Caki2 (cell line): ENCODE results near the gene FBXO8. TPM values are rescaled to one million over a fixed set of nuclear protein-coding genes. Genes with fewer than 3 reads are reported as not detected.

ENCODE experiments used
- DNase-seq: peaks from one replicate; pipeline ENCODE4 v3.0.0-alpha.2; 2015; ENCODE audit warnings: low read depth
- in situ Hi-C: cut with HindIII; loops from 2 replicates; pipeline ENCODE4 v1.10.0; 2016; ENCODE audit warnings: low sequenced_read_pairs, low pct_unique_long_range_greater_than_20kb, mixed read lengths
- total RNA-seq: library from RNA; depleted of rRNA; stranded (reverse); fragments of >200 nt; shearing (Covaris generic); gene quantifications from 2 replicates; pipeline ENCODE4 v1.2.3, GENCODE V29; 2014; ENCODE audit warnings: low replicate concordance

The FBXO8 gene
- total RNA-seq, 1 experiment from 2014 or later = 23.6 TPM

DNA sequence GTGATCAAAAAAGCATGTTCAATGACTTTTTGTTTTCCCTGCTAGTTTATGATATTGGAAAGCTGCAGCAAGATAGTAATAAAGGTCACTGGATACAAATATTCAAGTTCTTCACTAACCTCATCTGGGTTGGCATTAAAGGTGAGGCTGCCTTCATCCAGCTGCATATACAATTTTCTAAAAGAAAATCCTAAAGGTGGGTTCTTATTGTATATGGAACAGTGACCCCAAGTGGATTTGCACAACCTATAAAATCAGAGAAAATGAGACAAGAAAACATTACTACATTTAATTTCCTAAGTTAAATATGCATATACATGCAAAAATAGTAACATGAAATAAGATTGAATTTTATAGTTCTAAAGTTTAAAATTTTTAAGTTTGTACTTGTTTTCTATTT, 23.9 kb downstream of the FBXO8 start:
- in situ Hi-C loops = no loop called here
- no peak for DNase-seq

DNA sequence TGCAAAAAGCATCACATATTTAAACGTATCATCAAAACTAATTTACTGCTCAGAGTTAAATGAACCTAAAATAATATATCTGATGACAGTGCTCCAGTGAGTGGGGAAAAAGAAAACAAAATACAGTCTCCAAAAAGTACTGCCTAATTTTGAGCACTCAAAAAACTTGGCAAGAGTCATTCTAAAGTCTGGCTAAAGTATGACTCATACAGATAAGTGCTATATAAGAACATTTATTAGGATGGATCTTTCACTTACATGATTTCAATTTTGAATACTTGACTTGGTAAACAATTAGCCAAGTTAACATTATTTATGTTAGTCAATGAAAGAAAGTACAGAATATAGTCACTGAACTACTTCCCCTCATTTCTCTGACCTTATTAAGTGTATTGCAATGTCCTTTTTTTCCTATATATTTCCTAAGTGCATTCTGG, 27.2 kb downstream of the FBXO8 start:
- in situ Hi-C loops = no loop called here
- no peak for DNase-seq

DNA sequence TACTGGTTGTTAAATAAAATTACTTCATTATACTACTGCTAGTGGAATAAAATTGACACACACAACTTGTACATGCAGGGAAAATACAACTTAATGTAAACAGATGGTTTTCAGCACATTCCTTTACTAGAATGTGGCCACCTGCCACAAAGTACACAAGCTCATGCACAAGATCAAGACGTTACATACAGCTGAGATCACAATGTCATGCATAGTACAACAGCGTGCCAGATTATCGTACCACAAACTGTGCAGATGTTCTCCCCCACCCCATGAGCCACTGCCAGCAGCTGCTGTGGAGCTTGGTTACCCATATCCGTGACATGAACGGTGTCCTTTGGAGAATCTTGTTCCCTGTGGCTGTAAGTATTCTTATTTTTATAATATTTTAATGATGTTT, 27.7 kb downstream of the FBXO8 start:
- no peak for DNase-seq
- in situ Hi-C loops = no loop called here

DNA sequence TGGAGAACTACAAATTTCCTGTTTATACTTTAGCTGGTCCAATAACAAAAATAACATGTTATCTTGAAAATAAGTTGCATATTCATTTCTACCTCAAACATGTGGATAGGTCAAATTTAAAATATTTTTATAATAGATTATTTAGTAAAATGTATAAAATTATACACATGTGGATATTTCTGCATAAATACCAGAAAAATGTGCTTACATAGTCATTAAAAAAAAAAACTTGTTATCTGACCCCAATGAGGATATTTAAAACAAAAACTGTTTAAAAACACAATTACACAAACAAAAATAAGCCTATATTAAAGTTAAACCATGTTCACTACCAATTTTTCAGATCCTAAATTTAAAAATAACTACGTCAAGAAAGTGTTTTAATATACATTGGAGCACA, 28.1 kb downstream of the FBXO8 start:
- in situ Hi-C loops = no loop called here
- no peak for DNase-seq

DNA sequence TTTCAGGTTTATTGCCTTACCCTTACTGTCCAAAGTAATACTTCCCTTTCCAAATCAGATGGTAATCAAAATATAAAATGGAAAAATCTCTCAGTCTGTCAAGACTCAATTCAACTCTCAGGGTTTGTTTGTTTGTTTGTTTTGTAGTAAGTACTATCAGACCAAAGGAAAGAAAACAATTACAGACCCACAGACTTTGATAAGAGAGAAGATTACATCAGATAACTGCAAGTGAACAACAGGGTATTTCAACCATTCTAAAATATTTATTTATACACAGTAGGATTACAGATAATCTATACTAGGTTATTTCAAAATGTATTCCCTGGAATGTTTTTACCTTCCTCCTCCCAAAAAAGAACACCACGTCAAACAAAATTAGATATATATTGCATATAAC, 28.9 kb downstream of the FBXO8 start:
- no peak for DNase-seq
- in situ Hi-C loops = no loop called here

DNA sequence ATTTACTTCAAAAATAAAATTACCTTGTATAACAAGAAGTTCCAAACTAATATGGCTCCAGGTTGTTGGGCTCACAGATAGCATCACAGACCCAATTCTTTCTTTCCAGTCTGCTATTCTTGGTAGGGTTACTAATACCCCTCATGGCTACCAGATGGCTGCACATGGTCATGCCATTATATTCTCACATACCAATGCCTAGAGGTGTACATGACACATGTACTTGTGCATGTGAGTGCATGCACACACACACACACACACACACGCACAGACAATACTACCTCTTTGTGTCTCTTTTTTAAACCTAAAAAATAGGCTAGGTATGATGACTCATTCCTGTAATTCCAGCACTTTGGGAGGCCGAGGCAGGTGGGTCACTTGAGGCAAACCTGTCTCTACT, 31.1 kb downstream of the FBXO8 start:
- in situ Hi-C loops = no loop called here

DNA sequence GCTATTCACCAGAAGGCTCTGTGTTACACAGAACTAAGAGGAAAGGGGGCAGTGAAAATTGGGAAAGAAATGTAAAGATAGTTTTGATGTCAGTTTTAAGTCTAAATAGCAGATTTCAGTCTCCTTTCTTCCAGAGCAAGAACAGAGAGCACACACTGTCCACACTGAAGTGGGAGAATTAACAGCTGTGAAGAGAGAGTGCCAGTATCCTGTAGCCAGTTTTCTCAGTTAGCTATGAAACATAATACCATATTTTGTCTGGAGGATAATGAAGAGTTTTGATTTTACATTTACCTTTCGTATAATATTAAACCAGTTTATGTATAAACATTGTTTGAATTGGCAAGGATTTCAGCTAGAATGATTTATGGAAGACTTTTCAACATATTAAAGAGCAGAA, 35.1 kb downstream of the FBXO8 start:
- no peak for DNase-seq
- in situ Hi-C loops = no loop called here

More for the DNA sequence above, 31.1 kb downstream of the FBXO8 start:
- DNase-seq = no peak

DNA sequence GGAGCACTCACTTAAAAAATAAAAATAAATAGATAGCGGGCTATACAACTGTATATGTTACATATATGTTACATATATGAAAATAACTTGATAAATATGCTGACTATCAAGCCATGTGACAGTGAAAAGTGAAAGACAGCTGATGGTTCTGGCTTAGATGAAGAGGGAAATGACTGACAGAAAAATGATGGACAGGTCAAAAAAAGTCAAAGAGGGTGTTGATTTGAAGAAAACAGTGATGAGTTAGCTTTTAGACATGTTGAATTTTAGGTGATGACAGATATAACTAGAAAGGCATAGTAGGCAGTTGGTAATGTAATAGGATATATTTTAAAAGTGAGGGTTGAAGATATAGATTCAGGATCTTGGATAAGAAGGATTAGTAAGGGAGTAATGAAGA, 37.8 kb downstream of the FBXO8 start:
- in situ Hi-C loops = no loop called here
- DNase-seq = no peak

DNA sequence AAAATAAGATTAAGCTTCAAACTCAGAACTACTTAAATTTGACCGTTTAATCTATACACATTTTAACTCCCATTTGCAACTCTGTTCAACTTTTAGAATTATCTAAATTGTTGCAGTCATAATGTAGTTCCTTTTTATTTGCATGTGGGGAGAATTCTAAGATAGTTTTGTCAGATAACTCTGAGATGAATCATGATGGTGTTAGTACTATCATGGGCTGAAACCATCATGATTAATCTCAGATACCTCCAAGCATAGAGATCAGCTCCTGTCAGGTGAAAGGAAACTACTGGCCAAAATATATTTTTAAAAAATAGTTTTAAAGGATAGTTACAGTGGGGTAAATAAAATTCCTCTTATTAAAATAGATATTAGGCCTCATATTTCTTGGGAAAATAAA, 39.0 kb downstream of the FBXO8 start:
- in situ Hi-C loops = no loop called here
- no peak for DNase-seq

DNA sequence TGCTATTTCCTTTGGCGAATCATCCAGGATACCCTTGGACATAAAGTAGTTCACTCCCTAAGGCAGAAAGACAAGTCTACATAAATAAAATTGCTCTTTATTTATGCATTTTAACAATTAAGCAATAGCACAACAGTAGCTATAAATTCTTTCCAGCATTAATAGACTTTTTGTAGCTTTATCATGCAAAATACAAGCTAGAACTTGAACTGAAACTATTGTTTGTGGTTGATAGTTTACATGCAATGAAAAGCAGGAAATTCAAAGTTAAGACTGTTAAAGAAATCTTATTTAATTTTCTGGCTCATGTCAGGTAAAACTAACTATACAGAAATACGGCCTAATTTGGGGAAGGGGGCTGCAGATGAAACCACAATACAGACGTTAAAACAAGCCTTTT, 42.3 kb downstream of the FBXO8 start:
- in situ Hi-C loops = no loop called here
- DNase-seq = no peak

DNA sequence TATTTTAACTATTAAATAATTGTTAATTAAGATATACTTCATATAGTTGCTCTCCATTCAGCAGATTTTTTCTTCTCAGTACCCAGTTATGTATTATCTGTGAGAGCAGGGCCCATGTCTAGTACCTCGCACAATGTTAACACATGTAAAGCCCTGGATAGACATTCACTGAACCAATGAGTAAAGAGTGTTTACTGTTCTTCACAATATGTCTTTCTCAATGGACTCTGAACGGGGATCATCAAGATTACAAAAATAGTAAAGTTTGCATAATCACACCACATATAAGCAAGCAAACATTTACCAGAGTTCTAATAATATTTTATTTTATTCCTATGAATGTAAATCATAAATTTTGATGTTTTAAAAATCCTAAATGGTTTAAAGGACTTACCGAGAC, 47.1 kb downstream of the FBXO8 start:
- DNase-seq = no peak
- in situ Hi-C loops = no loop called here

DNA sequence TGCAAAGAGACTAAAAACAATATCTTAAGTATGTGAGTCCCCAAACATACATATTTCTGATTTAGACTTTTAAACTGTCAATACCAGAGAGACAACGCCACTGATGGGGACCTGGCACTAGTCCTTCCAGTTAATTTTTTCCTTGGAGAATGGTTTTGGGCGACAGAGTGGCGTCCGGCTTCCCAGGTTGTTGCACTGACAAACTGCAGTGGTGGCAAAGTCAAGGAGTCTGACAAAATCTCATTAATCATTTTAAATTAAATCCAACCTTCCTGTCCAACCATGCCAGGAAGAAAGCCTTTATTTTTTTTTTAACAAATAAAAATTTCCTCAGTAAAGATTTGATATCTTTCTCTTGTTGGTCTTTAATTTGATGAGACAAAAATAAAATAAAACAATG, 52.8 kb downstream of the FBXO8 start:
- DNase-seq = no peak
- in situ Hi-C loops = no loop called here

DNA sequence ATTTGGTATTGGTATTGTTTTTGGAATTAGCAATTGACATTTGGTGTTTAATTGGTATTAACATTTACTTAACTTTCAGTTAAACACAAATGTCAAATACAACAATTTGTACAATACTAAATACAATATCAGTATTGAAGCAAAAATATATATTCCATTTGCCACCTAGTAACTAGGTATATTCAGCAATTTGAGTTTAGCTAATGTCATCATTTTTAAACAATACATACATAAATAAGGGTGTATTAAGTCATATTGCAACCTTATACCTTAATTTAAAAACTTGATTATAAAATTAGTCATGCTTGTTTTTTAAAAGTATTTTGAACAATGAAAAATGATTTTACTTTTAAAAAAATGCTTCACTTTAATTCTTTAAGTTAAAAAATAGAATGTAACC, 53.3 kb downstream of the FBXO8 start:
- in situ Hi-C loops = no loop called here
- DNase-seq = no peak

DNA sequence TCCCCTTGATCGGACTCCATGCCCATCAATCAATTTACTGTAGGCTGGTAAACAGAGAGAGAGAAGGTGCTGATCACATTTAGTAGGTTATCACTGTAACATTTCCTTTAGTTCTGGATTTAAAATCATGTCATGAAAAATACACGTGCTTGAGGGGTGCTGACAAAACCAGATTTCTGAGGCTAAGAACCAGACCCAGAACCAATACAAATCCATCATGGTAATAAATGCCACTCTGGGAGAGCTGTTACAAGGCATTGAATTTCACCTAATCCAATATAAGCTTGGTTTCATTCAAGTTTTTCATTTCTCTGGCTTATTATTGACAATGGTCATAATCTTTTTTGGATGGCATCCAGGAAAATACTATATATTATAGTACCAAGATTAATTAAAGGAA, 54.5 kb downstream of the FBXO8 start:
- in situ Hi-C loops = no loop called here
- no peak for DNase-seq

DNA sequence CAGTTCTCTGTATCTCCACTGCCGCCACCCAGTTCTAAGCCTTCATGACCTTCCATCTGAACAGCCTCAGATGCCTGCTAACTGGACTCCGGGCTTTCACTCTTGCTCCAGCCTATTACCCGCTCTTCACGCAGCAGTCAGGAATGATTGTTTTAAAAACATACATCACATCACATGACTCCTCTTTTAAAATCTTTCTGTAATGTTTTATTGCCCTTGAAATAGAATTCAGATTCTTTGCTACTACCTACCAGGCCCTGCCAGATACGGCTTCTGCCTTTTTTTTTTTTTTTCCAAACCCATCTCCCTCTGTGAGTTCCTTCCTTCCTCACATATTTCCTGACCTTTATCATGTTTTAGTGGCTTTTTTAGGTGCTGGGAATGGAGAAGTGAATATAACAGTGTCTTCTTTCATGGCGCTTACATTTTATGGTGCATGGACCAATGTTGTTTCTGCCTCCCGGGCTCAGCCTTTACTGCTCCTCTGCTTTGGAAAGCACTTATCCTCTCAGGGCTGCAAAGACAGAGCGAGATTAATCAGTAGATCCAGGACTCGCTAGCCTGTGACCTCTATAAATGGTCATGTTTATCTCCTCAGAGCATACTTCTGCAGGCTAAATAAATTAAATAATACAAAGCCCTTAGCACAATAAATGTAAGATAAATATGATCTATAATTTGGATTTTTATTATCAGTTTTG, 58.0 kb downstream of the FBXO8 start:
- in situ Hi-C loops = no loop called here

DNA sequence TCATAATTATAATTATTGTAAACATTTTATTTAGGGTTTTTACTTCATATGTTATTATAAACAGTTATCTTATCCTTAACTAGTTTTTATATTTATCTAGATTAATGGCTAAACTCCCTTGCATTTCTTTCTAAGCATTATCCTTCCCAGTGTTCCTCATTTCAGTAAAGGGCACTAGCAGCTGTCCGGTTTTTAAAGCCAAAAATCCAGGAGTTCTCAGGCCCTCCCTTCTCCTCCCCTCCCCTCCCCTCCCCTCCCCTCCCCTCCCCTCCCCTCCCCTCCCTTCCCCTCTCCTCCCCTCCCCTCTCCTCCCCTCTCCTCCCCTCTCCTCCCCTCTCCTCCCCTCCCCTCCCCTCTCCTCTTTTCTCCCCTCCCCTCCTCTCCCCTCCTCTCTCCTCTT, 58.9 kb downstream of the FBXO8 start:
- no peak for DNase-seq
- in situ Hi-C loops = no loop called here

More for the DNA sequence above, 58.0 kb downstream of the FBXO8 start:
- no peak for DNase-seq

DNA sequence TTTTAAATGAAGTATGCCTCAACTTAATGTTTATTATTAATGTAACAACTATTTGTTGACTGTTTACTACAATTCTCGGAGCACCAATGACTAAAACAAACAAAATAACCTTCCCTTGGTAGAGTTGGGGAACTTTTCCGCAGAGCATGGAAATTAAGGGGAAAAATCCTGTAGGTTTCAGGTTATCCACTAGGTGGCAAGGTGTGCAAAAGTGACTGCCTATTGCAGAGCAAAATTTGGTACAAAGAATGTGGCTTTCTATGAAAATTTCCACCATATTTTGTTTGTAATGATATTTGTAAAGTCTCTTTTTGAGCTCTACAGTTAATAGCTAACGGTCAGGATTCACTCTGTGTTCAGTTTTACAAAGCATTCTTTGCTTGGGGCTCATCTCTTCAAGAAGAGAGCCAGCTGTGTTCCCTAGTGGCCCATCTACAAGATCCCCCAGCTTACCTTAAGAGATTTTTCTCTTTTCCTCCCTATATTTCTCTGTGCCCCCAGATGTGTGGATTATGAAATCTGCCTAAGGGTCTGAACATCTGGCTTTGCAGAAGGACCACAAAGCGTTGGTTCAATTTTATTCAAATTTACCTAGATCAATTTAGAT, 61.1 kb downstream of the FBXO8 start:
- DNase-seq = peak; percentile 27
- in situ Hi-C loops = no loop called here

DNA sequence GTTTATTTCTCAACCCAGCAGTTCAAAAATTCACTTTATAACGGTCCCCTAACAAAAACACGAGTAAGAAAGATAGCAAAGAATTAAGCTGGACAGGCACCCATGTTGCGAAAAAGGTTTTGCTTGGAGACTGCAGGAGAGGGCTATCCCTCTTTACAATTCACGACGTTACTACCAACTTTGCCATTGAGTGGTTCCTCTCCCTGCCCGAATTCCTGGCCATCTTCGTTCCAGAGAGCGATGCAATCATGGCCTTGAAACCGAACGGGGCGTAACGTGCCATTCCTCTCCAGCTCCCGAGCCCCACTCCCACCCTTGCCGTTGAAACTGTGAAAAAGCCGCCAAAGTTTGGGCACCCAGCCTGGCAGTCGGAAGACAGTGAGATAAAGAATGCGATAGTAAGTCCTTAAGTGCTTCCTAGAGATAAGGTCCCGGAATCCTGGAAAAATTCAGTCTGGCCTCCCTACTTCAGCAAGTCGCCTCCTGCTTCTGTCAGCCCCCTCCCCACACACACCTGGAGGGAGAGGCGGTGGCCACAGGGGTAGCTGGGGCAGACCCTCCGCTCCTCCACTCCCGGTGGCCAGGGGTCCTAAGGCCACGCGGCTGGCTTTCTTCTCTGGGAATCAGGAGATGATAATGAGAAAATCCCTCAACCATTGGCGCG, 65.2 kb downstream of the FBXO8 start:
- in situ Hi-C loops = no loop called here
- DNase-seq = no peak

DNA sequence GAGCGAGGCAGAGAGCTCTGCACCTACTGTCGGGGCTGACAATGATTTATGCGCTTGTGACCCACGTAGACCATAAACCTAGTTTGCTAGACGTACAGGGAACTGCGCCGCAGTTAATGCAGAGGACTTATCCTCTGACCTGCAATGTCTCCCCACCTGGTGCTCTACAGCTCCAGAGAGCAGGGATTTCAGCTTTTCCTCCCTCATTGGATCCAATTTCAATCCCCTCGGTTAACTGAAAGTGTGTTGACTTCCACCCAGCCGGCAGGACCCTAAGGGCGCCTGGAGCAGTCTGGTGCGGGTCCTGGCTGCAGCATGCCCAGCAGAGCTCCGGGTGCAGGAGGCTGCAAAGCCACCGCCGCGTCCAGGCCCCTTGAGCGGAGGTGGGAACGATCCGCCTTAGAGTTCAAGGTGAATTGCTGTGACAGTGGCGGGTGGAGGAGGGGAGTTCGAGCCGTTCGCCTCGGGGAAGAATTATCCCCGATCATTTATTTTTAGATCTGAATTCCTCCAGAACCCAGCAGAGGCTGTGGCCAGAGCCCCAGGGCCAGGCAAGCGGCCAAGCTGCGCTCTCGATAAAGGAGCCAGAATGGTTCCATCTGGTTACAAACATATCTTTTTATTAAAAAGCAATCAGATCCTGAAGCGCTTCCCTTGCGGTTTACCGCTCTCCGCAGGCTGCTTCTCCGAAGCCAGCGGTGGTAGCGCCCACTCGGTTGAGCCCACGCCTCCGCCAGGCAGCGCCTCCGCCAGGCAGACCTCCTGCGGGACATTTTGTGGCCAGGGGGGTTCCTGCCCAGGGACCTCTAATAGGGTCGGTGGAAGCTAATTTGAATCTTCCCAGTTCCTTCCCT, 66.0 kb downstream of the FBXO8 start:
- DNase-seq = no peak
- in situ Hi-C loops = no loop called here
